IgD-negative memory B cell (primary cell): Measurements from ENCODE around the gene AKAP8. TPM values are rescaled to one million over a fixed set of nuclear protein-coding genes. Genes with fewer than 3 reads are reported as not detected.
"Not testable (repeated sequence)": the region's sequence is repeated elsewhere in the genome, so short reads cannot be mapped to it uniquely, and the experiment has no call there.

ENCODE experiments used
- H3K27ac Mint-ChIP-seq, 3 donors: one replicate each; pipeline ENCODE4 v1.8.0; 2020 to 2022; ENCODE audit warnings: mild to moderate bottlenecking in 3 of 3, mixed read lengths in 3 of 3, moderate library complexity in 1 of 3
- H3K27me3 Mint-ChIP-seq: one replicate; pipeline ENCODE4 v1.8.0; 2021; ENCODE audit warnings: mixed read lengths
- H3K36me3 Mint-ChIP-seq: one replicate; pipeline ENCODE4 v1.8.0; 2020; ENCODE audit warnings: mild to moderate bottlenecking, mixed read lengths
- H3K4me1 Mint-ChIP-seq, 3 donors: one replicate each; pipeline ENCODE4 v1.8.0; 2020 to 2022; ENCODE audit warnings: mixed read lengths in 3 of 3, mild to moderate bottlenecking in 1 of 3
- H3K4me3 Mint-ChIP-seq, 4 donors: one replicate each; pipeline ENCODE4 v1.8.0; 2020 to 2022; ENCODE audit warnings: mild to moderate bottlenecking in 4 of 4, mixed read lengths in 4 of 4, moderate library complexity in 3 of 4
- H3K9me3 Mint-ChIP-seq, 3 donors: one replicate each; pipeline ENCODE4 v1.8.0; 2020 to 2021; ENCODE audit warnings: mixed read lengths in 3 of 3, mild to moderate bottlenecking in 1 of 3
- polyA plus RNA-seq: library from polyadenylated mRNA; unstranded; fragments of 300-500 nt; fragmentation: Illumina TruSeq; gene quantifications from one replicate; pipeline ENCODE4 v1.2.3, GENCODE V29; 2021

The AKAP8 gene
- polyA plus RNA-seq, 1 donor from 2014 or later, result 22.8 TPM

GRCh38 chr19:15352535-15352934 lies 27.1 kb downstream of the AKAP8 start:
- not testable (repeated sequence) for H3K36me3 Mint-ChIP-seq, H3K27me3 Mint-ChIP-seq, H3K4me3 Mint-ChIP-seq, H3K4me1 Mint-ChIP-seq, H3K9me3 Mint-ChIP-seq
- peak overlapping the region in 2 of 3 donors; percentile 53 for H3K27ac Mint-ChIP-seq

- H3K36me3 Mint-ChIP-seq, H3K4me3 Mint-ChIP-seq, H3K4me1 Mint-ChIP-seq, H3K27ac Mint-ChIP-seq, H3K27me3 Mint-ChIP-seq, H3K9me3 Mint-ChIP-seq: not testable (repeated sequence)
These were observed 38.3 kb downstream of the AKAP8 start for GRCh38 chr19:15341328-15341727.

GRCh38 chr19:15340086-15340485 lies 39.5 kb downstream of the AKAP8 start:
- Mint-ChIP-seq H3K4me3 (no peak overlapping the region), H3K36me3 (peaks cover 6% of the 10 kb centered on the region), H3K27ac (no peak overlapping the region), H3K4me1 (peaks cover 0 to 3% (median 2%) of the 10 kb centered on the region in 3 donors), H3K9me3 (no peaks in the 10 kb centered on the region), H3K27me3 (no peaks in the 10 kb centered on the region)

- peaks cover 3% of the 10 kb centered on the region for H3K36me3 Mint-ChIP-seq
These were observed 42.4 kb downstream of the AKAP8 start for GRCh38 chr19:15337202-15337601.

GRCh38 chr19:15335992-15336391 lies 43.6 kb downstream of the AKAP8 start:
- not testable (repeated sequence) for H3K4me1 Mint-ChIP-seq, H3K9me3 Mint-ChIP-seq, H3K36me3 Mint-ChIP-seq, H3K27me3 Mint-ChIP-seq
- Mint-ChIP-seq H3K4me3 (peak overlapping the region in 1 of 4 donors; percentile 5), H3K27ac (peak overlapping the region in 1 of 3 donors; percentile 29)

More at GRCh38 chr19:15337202-15337601, 42.4 kb downstream of the AKAP8 start:
- Mint-ChIP-seq H3K27ac (no peak overlapping the region), H3K4me3 (no peak overlapping the region), H3K9me3 (no peaks in the 10 kb centered on the region), H3K27me3 (no peaks in the 10 kb centered on the region), H3K4me1 (peaks cover 0 to 6% (median 2%) of the 10 kb centered on the region in 3 donors)

- H3K36me3 Mint-ChIP-seq, result peaks cover 7% of the 10 kb centered on the region
- H3K27me3 Mint-ChIP-seq, result no peaks in the 10 kb centered on the region
- H3K4me3 Mint-ChIP-seq, result peak within 1 kb of the TSS; percentile 87 to 98 (median 96)
- H3K4me1 Mint-ChIP-seq, result peaks cover 19 to 30% (median 25%) of the 10 kb centered on the region in 3 donors
- H3K27ac Mint-ChIP-seq, result peak within 1 kb of the TSS; percentile 89 to 98 (median 96)
- H3K9me3 Mint-ChIP-seq, result no peaks in the 10 kb centered on the region
These were observed 47.1 kb downstream of the AKAP8 start, which contains the start of gene BRD4 for GRCh38 chr19:15332311-15332996. Gene BRD4, minus strand, starts transcription at chr19:15332539. Its CDS starts 59,440 bp downstream, at chr19:15273099.

GRCh38 chr19:15331419-15332310 lies 47.9 kb downstream of the AKAP8 start:
- Mint-ChIP-seq H3K36me3 (peaks cover 7% of the 10 kb centered on the region), H3K4me1 (peaks cover 25 to 38% (median 33%) of the 10 kb centered on the region in 3 donors)

GRCh38 chr19:15330801-15331418 lies 48.7 kb downstream of the AKAP8 start:
- H3K27me3 Mint-ChIP-seq, result no peaks in the 10 kb centered on the region
- H3K4me1 Mint-ChIP-seq, result peaks cover 28 to 42% (median 35%) of the 10 kb centered on the region in 3 donors
- peak overlapping the region; percentile 89 to 95 (median 90) for H3K27ac Mint-ChIP-seq

More at GRCh38 chr19:15331419-15332310, 47.9 kb downstream of the AKAP8 start:
- Mint-ChIP-seq H3K4me3 (peak overlapping the region; percentile 87 to 97 (median 92)), H3K9me3 (no peaks in the 10 kb centered on the region), H3K27me3 (no peaks in the 10 kb centered on the region), H3K27ac (peak overlapping the region; percentile 89 to 95 (median 90))

GRCh38 chr19:15328312-15328711 lies 51.3 kb downstream of the AKAP8 start:
- Mint-ChIP-seq H3K27ac (peak overlapping the region in 2 of 3 donors; percentile 86), H3K36me3 (peaks cover 4% of the 10 kb centered on the region), H3K9me3 (no peaks in the 10 kb centered on the region), H3K4me1 (peaks cover 47 to 64% (median 49%) of the 10 kb centered on the region in 3 donors), H3K27me3 (no peaks in the 10 kb centered on the region), H3K4me3 (peak overlapping the region in 2 of 4 donors; percentile 71 to 95)

More at GRCh38 chr19:15330801-15331418, 48.7 kb downstream of the AKAP8 start:
- Mint-ChIP-seq H3K36me3 (peaks cover 4% of the 10 kb centered on the region), H3K4me3 (peak overlapping the region; percentile 87 to 97 (median 92)), H3K9me3 (no peaks in the 10 kb centered on the region)

- Mint-ChIP-seq H3K27ac (peak overlapping the region; percentile 48 to 83 (median 63)), H3K27me3 (no peaks in the 10 kb centered on the region), H3K4me3 (peak overlapping the region in 3 of 4 donors; percentile 68 to 91 (median 74)), H3K36me3 (peaks cover 4% of the 10 kb centered on the region), H3K4me1 (peaks cover 67 to 79% (median 69%) of the 10 kb centered on the region in 3 donors), H3K9me3 (no peaks in the 10 kb centered on the region)
These were observed 54.6 kb downstream of the AKAP8 start for GRCh38 chr19:15324791-15325519.

GRCh38 chr19:15323496-15324235 lies 55.9 kb downstream of the AKAP8 start:
- H3K36me3 Mint-ChIP-seq, result peaks cover 3% of the 10 kb centered on the region
- H3K27ac Mint-ChIP-seq, result peak overlapping the region in 2 of 3 donors; percentile 67 to 83
- H3K27me3 Mint-ChIP-seq, result no peaks in the 10 kb centered on the region
- peak overlapping the region in 3 of 4 donors; percentile 65 to 91 (median 71) for H3K4me3 Mint-ChIP-seq
- peaks cover 65 to 77% (median 69%) of the 10 kb centered on the region in 3 donors for H3K4me1 Mint-ChIP-seq
- no peaks in the 10 kb centered on the region for H3K9me3 Mint-ChIP-seq

- Mint-ChIP-seq H3K4me1 (peaks cover 66 to 79% (median 73%) of the 10 kb centered on the region in 3 donors), H3K9me3 (no peaks in the 10 kb centered on the region), H3K4me3 (peak overlapping the region; percentile 8 to 80 (median 46)), H3K27me3 (no peaks in the 10 kb centered on the region), H3K36me3 (peaks cover 5% of the 10 kb centered on the region), H3K27ac (peak overlapping the region; percentile 64 to 71 (median 69))
These were observed 57.8 kb downstream of the AKAP8 start for GRCh38 chr19:15321739-15322138.

- no peaks in the 10 kb centered on the region for H3K27me3 Mint-ChIP-seq
- H3K9me3 Mint-ChIP-seq, result no peaks in the 10 kb centered on the region
- H3K4me3 Mint-ChIP-seq, result peak overlapping the region in 3 of 4 donors; percentile 34 to 79 (median 72)
- peak overlapping the region; percentile 71 to 94 (median 76) for H3K27ac Mint-ChIP-seq
- H3K4me1 Mint-ChIP-seq, result peaks cover 67 to 79% (median 78%) of the 10 kb centered on the region in 3 donors
- H3K36me3 Mint-ChIP-seq, result peaks cover 5% of the 10 kb centered on the region
These were observed 59.5 kb downstream of the AKAP8 start for GRCh38 chr19:15320116-15320515.
